ENCODE results near the gene TANGO6.

DNA sequence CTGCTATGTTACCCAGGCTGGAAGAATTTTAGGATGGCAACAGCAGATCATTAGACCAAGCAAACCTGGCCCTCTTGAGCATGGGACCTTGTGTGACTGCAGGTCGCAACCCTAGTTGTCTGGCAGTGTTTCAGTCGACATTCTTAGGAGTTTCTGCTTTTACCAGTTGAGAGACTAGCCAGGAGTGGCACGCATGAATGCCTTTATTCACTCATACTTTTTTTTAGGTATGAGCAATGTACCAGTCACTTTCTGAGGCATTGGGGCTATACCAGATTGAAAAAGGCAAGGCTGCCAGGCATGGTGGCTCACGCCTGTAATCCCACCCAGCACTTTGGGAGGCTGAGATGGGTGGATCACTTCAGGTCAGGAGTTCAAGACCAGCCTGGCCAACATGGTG is 233.9 kb downstream of the TANGO6 start:
- TF ChIP-seq RFX5 (IDR thresholded peaks at IDR 0.05), result no peak
- TF ChIP-seq, protein P1, sequence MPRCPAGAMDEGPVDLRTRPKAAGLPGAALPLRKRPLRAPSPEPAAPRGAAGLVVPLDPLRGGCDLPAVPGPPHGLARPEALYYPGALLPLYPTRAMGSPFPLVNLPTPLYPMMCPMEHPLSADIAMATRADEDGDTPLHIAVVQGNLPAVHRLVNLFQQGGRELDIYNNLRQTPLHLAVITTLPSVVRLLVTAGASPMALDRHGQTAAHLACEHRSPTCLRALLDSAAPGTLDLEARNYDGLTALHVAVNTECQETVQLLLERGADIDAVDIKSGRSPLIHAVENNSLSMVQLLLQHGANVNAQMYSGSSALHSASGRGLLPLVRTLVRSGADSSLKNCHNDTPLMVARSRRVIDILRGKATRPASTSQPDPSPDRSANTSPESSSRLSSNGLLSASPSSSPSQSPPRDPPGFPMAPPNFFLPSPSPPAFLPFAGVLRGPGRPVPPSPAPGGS (IDR thresholded peaks at IDR 0.05), result no peak
